Mesendoderm (in vitro differentiated cells): Measurements from ENCODE around the gene MBOAT7.
A peak's percentile ranks its signal among the peaks of the same experiment; 100 is the strongest.
"Not testable (repeated sequence)": the region's sequence is repeated elsewhere in the genome, so short reads cannot be mapped to it uniquely, and the experiment has no call there.

Experiments
- DNase-seq: peaks from one replicate; pipeline ENCODE4 v3.0.0; 2013
- H2AK5ac ChIP-seq: 2 replicates; pipeline ENCODE4 v1.6.1; 2013; ENCODE audit warnings: low read length, inconsistent platforms
- H2BK120ac ChIP-seq: 2 replicates; pipeline ENCODE4 v1.6.1; 2013; ENCODE audit warnings: low read depth, mild to moderate bottlenecking, low read length, moderate library complexity, mixed read lengths
- H2BK15ac ChIP-seq: replicated peaks from 2 replicates; pipeline ENCODE4 v1.6.1; 2013; ENCODE audit warnings: low read depth, mild to moderate bottlenecking, moderate library complexity
- H2BK5ac ChIP-seq: 2 replicates; pipeline ENCODE4 v1.6.1; 2013; ENCODE audit warnings: low read length, inconsistent platforms
- H3K18ac ChIP-seq: 2 replicates; pipeline ENCODE4 v1.6.1; 2013; ENCODE audit warnings: mild to moderate bottlenecking, low read length, mixed read lengths
- H3K23ac ChIP-seq: one replicate; pipeline ENCODE4 v1.6.1; 2013; ENCODE audit warnings: low read length
- H3K27ac ChIP-seq: 2 replicates; pipeline ENCODE4 v1.5.1; 2013; ENCODE audit warnings: low read depth, mild to moderate bottlenecking, inconsistent platforms, low read length, moderate library complexity
- H3K27me3 ChIP-seq: 2 replicates; pipeline ENCODE4 v1.6.1; 2013; ENCODE audit warnings: low read length, control low read depth, mild to moderate bottlenecking, inconsistent platforms; ENCODE audit not compliant: insufficient read depth, poor library complexity
- H3K36me3 ChIP-seq: 2 replicates; pipeline ENCODE4 v1.6.1; 2013; ENCODE audit warnings: low read length, inconsistent platforms; ENCODE audit not compliant: control insufficient read depth, insufficient read depth
- H3K4ac ChIP-seq: one replicate; pipeline ENCODE4 v1.6.1; 2013; ENCODE audit warnings: low read depth, mild to moderate bottlenecking, low read length, moderate library complexity
- H3K4me1 ChIP-seq: 2 replicates; pipeline ENCODE4 v1.6.1; 2013; ENCODE audit warnings: low read depth, low read length, inconsistent platforms; ENCODE audit not compliant: control insufficient read depth
- H3K4me2 ChIP-seq: 2 replicates; pipeline ENCODE4 v1.6.1; 2013; ENCODE audit warnings: low read length
- H3K4me3 ChIP-seq: 2 replicates; pipeline ENCODE4 v1.5.1; 2013; ENCODE audit warnings: mild to moderate bottlenecking, low read length
- H3K56ac ChIP-seq: one replicate; pipeline ENCODE4 v1.6.1; 2013; ENCODE audit warnings: low read length
- H3K79me1 ChIP-seq: 2 replicates; pipeline ENCODE4 v1.6.1; 2013; ENCODE audit warnings: low read length, inconsistent platforms
- H3K79me2 ChIP-seq: 2 replicates; pipeline ENCODE4 v1.6.1; 2013; ENCODE audit warnings: mild to moderate bottlenecking, low read length; ENCODE audit not compliant: control insufficient read depth, insufficient read depth
- H3K9ac ChIP-seq: 2 replicates; pipeline ENCODE4 v1.6.1; 2013; ENCODE audit warnings: low read length, inconsistent platforms
- H4K5ac ChIP-seq: one replicate; pipeline ENCODE4 v1.6.1; 2013; ENCODE audit warnings: low read length
- H4K8ac ChIP-seq: one replicate; pipeline ENCODE4 v1.6.1; 2013; ENCODE audit warnings: low read depth, mild to moderate bottlenecking, control low read depth, low read length, moderate library complexity
- WGBS: extraction: QIAGEN DNeasy Blood & Tissue Kit; methylation state at CpG from one replicate; pipeline ENCODE4 v1.1.7; 2013; ENCODE audit warnings: low lambda C conversion rate, missing lambda C conversion rate; ENCODE audit not compliant: insufficient coverage; ENCODE audit errors: extremely low coverage; 5-methylcytosine and 5-hydroxymethylcytosine counted together

MBOAT7 gene

GRCh38 chr19:54178581-54179261 is 10.7 kb downstream of the MBOAT7 start:
- Histone ChIP-seq H3K79me2 (no peaks in the 10 kb centered on the region), H3K4me1 (no peaks in the 10 kb centered on the region), H2BK120ac (no peak overlapping the region), H3K18ac (no peak overlapping the region), H3K27ac (no peak overlapping the region), H3K4me2 (no peak overlapping the region), H3K36me3 (peaks cover 8% of the 10 kb centered on the region), H3K4me3 (no peak overlapping the region), H3K4ac (no peak overlapping the region), H2BK15ac (no peak overlapping the region), H4K8ac (no peak overlapping the region), H3K23ac (no peak overlapping the region), H3K27me3 (no peaks in the 10 kb centered on the region), H3K79me1 (no peaks in the 10 kb centered on the region), H2BK5ac (no peak overlapping the region), H4K5ac (no peak overlapping the region), H3K9ac (no peak overlapping the region), H3K56ac (no peak overlapping the region), H2AK5ac (no peak overlapping the region)
- WGBS, result no CpG with 5 or more reads among the region's 23 CpGs
- DNase-seq, result peak; percentile 51

- no peak overlapping the region for H4K8ac ChIP-seq
- no peak for DNase-seq
- no peaks in the 10 kb centered on the region for H3K79me1 ChIP-seq
- no peak overlapping the region for H3K56ac ChIP-seq
- no peak overlapping the region for H3K4ac ChIP-seq
- no peak overlapping the region for H3K9ac ChIP-seq
- no peaks in the 10 kb centered on the region for H3K27me3 ChIP-seq
- no peak overlapping the region for H2BK15ac ChIP-seq
- H3K18ac ChIP-seq, result no peak overlapping the region
- H4K5ac ChIP-seq, result no peak overlapping the region
- H3K4me2 ChIP-seq, result no peak overlapping the region
- no peak overlapping the region for H3K27ac ChIP-seq
- H3K23ac ChIP-seq, result no peak overlapping the region
- H2BK120ac ChIP-seq, result no peak overlapping the region
- H3K36me3 ChIP-seq, result peaks cover 4% of the 10 kb centered on the region
- no peak overlapping the region for H3K4me3 ChIP-seq
- no peaks in the 10 kb centered on the region for H3K79me2 ChIP-seq
- peaks cover 2% of the 10 kb centered on the region for H3K4me1 ChIP-seq
- WGBS, result no CpG with 5 or more reads among the region's 25 CpGs
- H2AK5ac ChIP-seq, result no peak overlapping the region
- no peak overlapping the region for H2BK5ac ChIP-seq
Observed at GRCh38 chr19:54173951-54174834, 15.2 kb downstream of the MBOAT7 start.

- H3K56ac ChIP-seq, result no peak overlapping the region
- H3K27ac ChIP-seq, result no peak overlapping the region
- no peak overlapping the region for H2AK5ac ChIP-seq
- no peak overlapping the region for H4K5ac ChIP-seq
- H3K4ac ChIP-seq, result no peak overlapping the region
- no CpG with 5 or more reads among the region's 15 CpGs for WGBS
- H3K9ac ChIP-seq, result no peak overlapping the region
- H3K18ac ChIP-seq, result no peak overlapping the region
- H3K79me2 ChIP-seq, result no peaks in the 10 kb centered on the region
- no peak overlapping the region for H3K4me2 ChIP-seq
- H3K27me3 ChIP-seq, result no peaks in the 10 kb centered on the region
- no peak overlapping the region for H2BK15ac ChIP-seq
- H3K4me3 ChIP-seq, result no peak overlapping the region
- no peak for DNase-seq
- no peak overlapping the region for H4K8ac ChIP-seq
- H3K79me1 ChIP-seq, result no peaks in the 10 kb centered on the region
- H2BK5ac ChIP-seq, result no peak overlapping the region
- no peak overlapping the region for H2BK120ac ChIP-seq
- peaks cover 2% of the 10 kb centered on the region for H3K4me1 ChIP-seq
- H3K36me3 ChIP-seq, result peaks cover 4% of the 10 kb centered on the region
- H3K23ac ChIP-seq, result no peak overlapping the region
Observed at GRCh38 chr19:54173359-54173699, 16.1 kb downstream of the MBOAT7 start.

- Histone ChIP-seq H3K79me1 (no peaks in the 10 kb centered on the region), H2BK120ac (no peak within 1 kb of the TSS), H3K4me3 (no peak within 1 kb of the TSS), H4K8ac (no peak within 1 kb of the TSS), H3K4me1 (peaks cover 2% of the 10 kb centered on the region), H3K23ac (no peak within 1 kb of the TSS), H3K79me2 (no peaks in the 10 kb centered on the region), H2BK15ac (no peak within 1 kb of the TSS), H2BK5ac (no peak within 1 kb of the TSS), H4K5ac (no peak within 1 kb of the TSS), H3K27ac (no peak within 1 kb of the TSS), H3K56ac (peak within 1 kb of the TSS; percentile 60), H3K36me3 (peaks cover 3% of the 10 kb centered on the region), H3K4ac (no peak within 1 kb of the TSS), H2AK5ac (no peak within 1 kb of the TSS), H3K9ac (peak within 1 kb of the TSS; percentile 18), H3K18ac (no peak within 1 kb of the TSS), H3K4me2 (peak within 1 kb of the TSS; percentile 4), H3K27me3 (no peaks in the 10 kb centered on the region)
- DNase-seq, result peak; percentile 92
- no CpG with 5 or more reads among the region's 13 CpGs for WGBS
Observed at GRCh38 chr19:54172471-54173358, 16.7 kb downstream of the MBOAT7 start, which contains the start of gene TMC4. TMC4 (minus strand) TSS chr19:54173160; CDS start chr19:54173117, 43 bp downstream.

- H3K79me1 ChIP-seq, H2BK120ac ChIP-seq, H3K18ac ChIP-seq, H3K4ac ChIP-seq, H3K79me2 ChIP-seq, H2BK5ac ChIP-seq, H3K27me3 ChIP-seq, H2BK15ac ChIP-seq, H3K56ac ChIP-seq, H4K8ac ChIP-seq, H3K4me2 ChIP-seq, H3K23ac ChIP-seq, H2AK5ac ChIP-seq, H3K4me3 ChIP-seq, DNase-seq, H3K9ac ChIP-seq, H3K4me1 ChIP-seq, H3K27ac ChIP-seq, H4K5ac ChIP-seq, H3K36me3 ChIP-seq: not testable (repeated sequence)
- WGBS, result no CpG with 5 or more reads among the region's 23 CpGs
Observed at GRCh38 chr19:54171736-54172431, 17.5 kb downstream of the MBOAT7 start.
